Suprapubic skin (tissue), 4 donors: Measurements from ENCODE around the gene MYL3.

Experiments
- EP300 ChIP-seq: sonication (generic); formaldehyde crosslinking; IDR thresholded peaks from one replicate; pipeline ENCODE4 v1.6.1; 2017; ENCODE audit warnings: antibody characterized with exemption
- POLR2A ChIP-seq, 2 donors: fragments of 450-650 bp; IDR thresholded peaks; one replicate each; pipeline ENCODE4 v1.6.1; 2017; ENCODE audit warnings: antibody characterized with exemption in 2 of 2, mild to moderate bottlenecking in 2 of 2, moderate library complexity in 2 of 2
- POLR2AphosphoS5 ChIP-seq, 3 donors: sonication (generic); formaldehyde crosslinking; IDR thresholded peaks; one replicate each; pipeline ENCODE4 v1.6.1; 2017; ENCODE audit warnings: antibody characterized with exemption in 3 of 3
- TF ChIP-seq, protein P1 (sequence below), 2 donors: fragments of 200-600 bp in 1 of 2; fragments of 450-650 bp in 1 of 2; sonication (generic) in 1 of 2; IDR thresholded peaks; one replicate each; pipeline ENCODE4 v1.5.1; 2016 to 2019; ENCODE audit warnings: antibody characterized with exemption in 2 of 2, mild to moderate bottlenecking in 1 of 2, moderate library complexity in 1 of 2

- TF ChIP-seq, protein P1, sequence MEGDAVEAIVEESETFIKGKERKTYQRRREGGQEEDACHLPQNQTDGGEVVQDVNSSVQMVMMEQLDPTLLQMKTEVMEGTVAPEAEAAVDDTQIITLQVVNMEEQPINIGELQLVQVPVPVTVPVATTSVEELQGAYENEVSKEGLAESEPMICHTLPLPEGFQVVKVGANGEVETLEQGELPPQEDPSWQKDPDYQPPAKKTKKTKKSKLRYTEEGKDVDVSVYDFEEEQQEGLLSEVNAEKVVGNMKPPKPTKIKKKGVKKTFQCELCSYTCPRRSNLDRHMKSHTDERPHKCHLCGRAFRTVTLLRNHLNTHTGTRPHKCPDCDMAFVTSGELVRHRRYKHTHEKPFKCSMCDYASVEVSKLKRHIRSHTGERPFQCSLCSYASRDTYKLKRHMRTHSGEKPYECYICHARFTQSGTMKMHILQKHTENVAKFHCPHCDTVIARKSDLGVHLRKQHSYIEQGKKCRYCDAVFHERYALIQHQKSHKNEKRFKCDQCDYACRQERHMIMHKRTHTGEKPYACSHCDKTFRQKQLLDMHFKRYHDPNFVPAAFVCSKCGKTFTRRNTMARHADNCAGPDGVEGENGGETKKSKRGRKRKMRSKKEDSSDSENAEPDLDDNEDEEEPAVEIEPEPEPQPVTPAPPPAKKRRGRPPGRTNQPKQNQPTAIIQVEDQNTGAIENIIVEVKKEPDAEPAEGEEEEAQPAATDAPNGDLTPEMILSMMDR (IDR thresholded peaks at IDR 0.05) = no peak
- TF ChIP-seq POLR2A (IDR thresholded peaks at IDR 0.05) = no peak
- TF ChIP-seq POLR2AphosphoS5 (IDR thresholded peaks at IDR 0.05) = no peak
- no peak for TF ChIP-seq EP300
Observed at GRCh38 chr3:46820852-46821251, 42.4 kb downstream of the MYL3 start.
